Adrenal gland (tissue), 19 donors: ENCODE results near the gene APP. TPM values are rescaled to one million over a fixed set of nuclear protein-coding genes. Genes with fewer than 3 reads are reported as not detected.

Experiments used
- DNase-seq, 7 donors: peaks; one replicate each; pipeline ENCODE4 v3.0.0-alpha.2; 2019 to 2020
- H3K27ac ChIP-seq, 5 donors: fragments of 200-600 bp; sonication (generic) in 4 of 5; 1 replicate in 3 of 5; 2 replicates in 2 of 5; pipeline versions ENCODE4 v1.5.1 to v1.8.0; 2016 to 2020; ENCODE audit warnings: mild to moderate bottlenecking in 1 of 5
- H3K27me3 ChIP-seq: fragments of 200-600 bp; 2 replicates; pipeline ENCODE4 v1.8.0; 2021
- H3K36me3 ChIP-seq, 2 donors: fragments of 200-600 bp; replicated peaks in 1 of 2; 1 replicate in 1 of 2; 2 replicates in 1 of 2; pipeline versions ENCODE4 v1.5.1 to v1.8.0; 2018 to 2022
- H3K4me1 ChIP-seq, 2 donors: fragments of 200-600 bp; replicated peaks in 1 of 2; 1 replicate in 1 of 2; 2 replicates in 1 of 2; pipeline versions ENCODE4 v1.5.1 to v1.8.0; 2018 to 2021
- H3K4me3 ChIP-seq, 4 donors: fragments of 200-600 bp; sonication (generic) in 3 of 4; one replicate each; pipeline ENCODE4 v1.5.1; 2016 to 2018
- H3K9me3 ChIP-seq, 3 donors: fragments of 200-600 bp; sonication (generic) in 1 of 3; replicated peaks in 1 of 3; 1 replicate in 2 of 3; 2 replicates in 1 of 3; pipeline versions ENCODE4 v1.5.1 to v1.8.0; 2016 to 2021
- POLR2A ChIP-seq, 2 donors: fragments of 450-650 bp; IDR thresholded peaks; one replicate each; pipeline ENCODE4 v1.6.1; 2017; ENCODE audit warnings: antibody characterized with exemption in 2 of 2, mild to moderate bottlenecking in 2 of 2, moderate library complexity in 1 of 2
- WGBS, 4 donors: extraction: QIAGEN DNeasy Blood & Tissue Kit in 2 of 4; methylation state at CpG; one replicate each; pipeline versions ENCODE4 v1.1.5 to v1.1.7; 2013 to 2017; 5-methylcytosine and 5-hydroxymethylcytosine counted together
- intact Hi-C, 2 donors: fragments of 100-400 bp; cut with DNase I; formaldehyde crosslinking; loops; one replicate each; pipeline versions ENCODE4 v1.14.1 to v1.15.0; 2022 to 2023
- long read RNA-seq, 10 donors: library from polyadenylated mRNA in 3 of 10; unstranded in 2 of 10; stranded (forward) in 1 of 10; transcript quantifications; one replicate each; pipeline ENCODE4 v2.0.0 and lab custom pipeline, GENCODE V29; 2021 to 2026
- polyA plus RNA-seq, 3 donors: library from polyadenylated mRNA; stranded (reverse); fragments of 200-250 nt in 2 of 3; fragments of 350-450 nt in 1 of 3; fragmentation: Illumina TruSeq in 1 of 3; extraction: RNeasy Lipid Tissue Mini Kit (QIAGEN cat#74804) in 1 of 3; gene quantifications; one replicate each; pipeline ENCODE4 v1.2.3, GENCODE V29; 2013 to 2014
- total RNA-seq, 9 donors: library from RNA; depleted of rRNA in 4 of 9; stranded (reverse); fragments of >200 nt in 4 of 9; fragments of 120-200 nt in 1 of 9; fragmentation: NEBNext Ultra II Directional in 1 of 9; extraction: Animal tissue kit (Norgen Biotek cat#: 25700) in 1 of 9; gene quantifications; one replicate each; pipeline versions ENCODE4 v1.1.0 to v1.2.4, GENCODE V29; 2013 to 2023
- TF ChIP-seq, protein P1 (sequence below), 6 experiments: fragments of 450-650 bp in 4 of 6; fragments of 200-600 bp in 2 of 6; sonication (generic) in 1 of 6; IDR thresholded peaks; 1 replicate in 5 of 6; 2 replicates in 1 of 6; pipeline versions ENCODE4 v1.5.1 to v1.8.0; 2016 to 2021; ENCODE audit warnings: antibody characterized with exemption in 6 of 6, mild to moderate bottlenecking in 2 of 6, moderate library complexity in 1 of 6
- donor health status: healthy with polysubstance abuse.
- donor health status: Bipolar disorder and iron deficiency.
- donor health status: DM: yes; HTN: yes; CAD: no.
- donor health status: DM: no; HTN: no; CAD: no.
- donor health status: DM: no; HTN: no; CAD: no.
- donor health status: DM: yes; HTN: yes; CAD: no.

APP gene
- total RNA-seq (1,000 to 10,000 TPM in 1 of 9 donors, 100 to 1,000 TPM in 8; 479 to 1,079 (median 718) TPM), polyA plus RNA-seq (100 to 1,000 TPM; 161 to 708 (median 434) TPM)
- long read RNA-seq, donor 1, transcript APP-201 (18 exons, 3,467 nt): minor isoform, 32 of 177 reads
- long read RNA-seq, donor 1, transcript APP-204 (17 exons, 3,543 nt): major isoform, 92 of 177 reads
- long read RNA-seq, donor 1, transcript APP-213 (3 exons, 816 nt): minor isoform, 5 of 177 reads
- long read RNA-seq, donor 1, partial matches to known transcripts: 43 of 177 reads
- long read RNA-seq, donor 1, other reads (novel, unspliced or antisense): 0 of 177 reads
- long read RNA-seq, donor 2, transcript APP-204 (17 exons, 3,543 nt): major isoform, 33 of 96 reads
- long read RNA-seq, donor 2, transcript APP-201 (18 exons, 3,467 nt): minor isoform, 13 of 96 reads
- long read RNA-seq, donor 2, partial matches to known transcripts: 42 of 96 reads
- long read RNA-seq, donor 2, other reads (novel, unspliced or antisense): 0 of 96 reads
- long read RNA-seq, donor 3, transcript APP-204 (17 exons, 3,543 nt): major isoform, 45 of 131 reads
- long read RNA-seq, donor 3, transcript APP-201 (18 exons, 3,467 nt): minor isoform, 25 of 131 reads
- long read RNA-seq, donor 3, transcript APP-213 (3 exons, 816 nt): minor isoform, 5 of 131 reads
- long read RNA-seq, donor 3, transcript APP-202 (16 exons, 3,355 nt): minor isoform, 7 of 131 reads
- long read RNA-seq, donor 3, partial matches to known transcripts: 40 of 131 reads
- long read RNA-seq, donor 3, other reads (novel, unspliced or antisense): 5 of 131 reads
- long read RNA-seq, donor 4, partial matches to known transcripts: 5 of 13 reads
- long read RNA-seq, donor 4, other reads (novel, unspliced or antisense): 5 of 13 reads
- long read RNA-seq, donor 5, transcript APP-201 (18 exons, 3,467 nt): minor isoform, 22 of 173 reads
- long read RNA-seq, donor 5, transcript APP-204 (17 exons, 3,543 nt): major isoform, 85 of 173 reads
- long read RNA-seq, donor 5, partial matches to known transcripts: 15 of 173 reads
- long read RNA-seq, donor 5, other reads (novel, unspliced or antisense): 47 of 173 reads
- long read RNA-seq, donor 6, transcript APP-204 (17 exons, 3,543 nt): major isoform, 8 of 31 reads
- long read RNA-seq, donor 6, partial matches to known transcripts: 9 of 31 reads
- long read RNA-seq, donor 6, other reads (novel, unspliced or antisense): 10 of 31 reads
- long read RNA-seq, donor 7, transcript APP-204 (17 exons, 3,543 nt): major isoform, 16 of 54 reads
- long read RNA-seq, donor 7, transcript APP-201 (18 exons, 3,467 nt): minor isoform, 6 of 54 reads
- long read RNA-seq, donor 7, partial matches to known transcripts: 27 of 54 reads
- long read RNA-seq, donor 7, other reads (novel, unspliced or antisense): 0 of 54 reads
- long read RNA-seq, donor 8, transcript APP-204 (17 exons, 3,543 nt): major isoform, 96 of 203 reads
- long read RNA-seq, donor 8, transcript APP-201 (18 exons, 3,467 nt): minor isoform, 35 of 203 reads
- long read RNA-seq, donor 8, partial matches to known transcripts: 63 of 203 reads
- long read RNA-seq, donor 8, other reads (novel, unspliced or antisense): 0 of 203 reads
- long read RNA-seq, donor 9, transcript APP-204 (17 exons, 3,543 nt): major isoform, 27 of 76 reads
- long read RNA-seq, donor 9, transcript APP-201 (18 exons, 3,467 nt): minor isoform, 6 of 76 reads
- long read RNA-seq, donor 9, transcript APP-213 (3 exons, 816 nt): minor isoform, 6 of 76 reads
- long read RNA-seq, donor 9, partial matches to known transcripts: 33 of 76 reads
- long read RNA-seq, donor 9, other reads (novel, unspliced or antisense): 0 of 76 reads
- long read RNA-seq, donor 10, transcript APP-213 (3 exons, 816 nt): minor isoform, 5 of 68 reads
- long read RNA-seq, donor 10, transcript APP-204 (17 exons, 3,543 nt): major isoform, 26 of 68 reads
- long read RNA-seq, donor 10, transcript APP-201 (18 exons, 3,467 nt): minor isoform, 14 of 68 reads
- long read RNA-seq, donor 10, partial matches to known transcripts: 22 of 68 reads
- long read RNA-seq, donor 10, other reads (novel, unspliced or antisense): 0 of 68 reads

DNA sequence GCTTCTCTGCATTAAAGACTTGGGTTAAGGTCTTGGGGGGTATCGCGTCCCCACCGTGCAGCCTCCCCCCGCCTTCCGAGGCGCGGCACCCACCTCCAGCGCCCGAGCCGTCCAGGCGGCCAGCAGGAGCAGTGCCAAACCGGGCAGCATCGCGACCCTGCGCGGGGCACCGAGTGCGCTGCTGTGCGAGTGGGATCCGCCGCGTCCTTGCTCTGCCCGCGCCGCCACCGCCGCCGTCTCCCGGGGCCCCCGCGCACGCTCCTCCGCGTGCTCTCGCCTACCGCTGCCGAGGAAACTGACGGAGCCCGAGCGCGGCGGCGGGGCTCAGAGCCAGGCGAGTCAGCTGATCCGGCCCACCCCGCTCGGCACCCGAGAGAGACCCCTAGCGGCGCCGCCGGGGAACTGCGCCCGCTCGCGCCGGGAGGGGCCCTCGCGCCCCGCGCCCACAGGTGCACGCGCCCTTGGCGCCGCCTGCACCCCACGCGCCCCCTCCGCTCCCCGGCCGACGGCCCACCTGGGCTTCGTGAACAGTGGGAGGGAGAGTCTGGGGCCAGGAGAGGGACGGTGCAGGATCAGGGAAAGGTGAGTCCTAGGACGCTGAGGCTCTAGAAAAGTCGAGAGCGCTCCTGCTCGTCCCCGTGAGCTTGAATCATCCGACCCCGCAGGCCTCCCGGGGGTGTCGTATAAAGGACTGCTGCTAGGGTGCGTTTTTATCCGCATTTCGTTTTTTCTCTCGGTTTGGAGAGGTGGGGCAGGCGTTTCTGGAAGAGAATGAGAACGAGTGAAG, at the start of gene APP:
Gene APP, minus strand, starts transcription at position 300 of the 787 bp plus-strand sequence. Its CDS starts 150 bp downstream, at position 150.
- Histone ChIP-seq H3K27me3 (no peaks in the 10 kb centered on the region), H3K36me3 (no peaks in the 10 kb centered on the region), H3K4me3 (peak within 1 kb of the TSS; percentile 92 to 98 (median 94)), H3K4me1 (peaks cover 14 to 42% of the 10 kb centered on the region in 2 donors), H3K27ac (peak within 1 kb of the TSS; percentile 71 to 98 (median 91)), H3K9me3 (no peaks in the 10 kb centered on the region)
- WGBS, 4 donors: 0 to 1% (median 1%) methylated on average over 17 to 88 of the region's 88 CpGs
- intact Hi-C loops: loop anchor here (10.0 kb wide), 2 partner anchors 286 to 544 kb away; no protein-coding TSS in a partner anchor
- peak; percentile 83 to 92 (median 87) for DNase-seq
- TF ChIP-seq POLR2A (IDR thresholded peaks at IDR 0.05): peak; percentile 84 to 92
- TF ChIP-seq, protein P1, sequence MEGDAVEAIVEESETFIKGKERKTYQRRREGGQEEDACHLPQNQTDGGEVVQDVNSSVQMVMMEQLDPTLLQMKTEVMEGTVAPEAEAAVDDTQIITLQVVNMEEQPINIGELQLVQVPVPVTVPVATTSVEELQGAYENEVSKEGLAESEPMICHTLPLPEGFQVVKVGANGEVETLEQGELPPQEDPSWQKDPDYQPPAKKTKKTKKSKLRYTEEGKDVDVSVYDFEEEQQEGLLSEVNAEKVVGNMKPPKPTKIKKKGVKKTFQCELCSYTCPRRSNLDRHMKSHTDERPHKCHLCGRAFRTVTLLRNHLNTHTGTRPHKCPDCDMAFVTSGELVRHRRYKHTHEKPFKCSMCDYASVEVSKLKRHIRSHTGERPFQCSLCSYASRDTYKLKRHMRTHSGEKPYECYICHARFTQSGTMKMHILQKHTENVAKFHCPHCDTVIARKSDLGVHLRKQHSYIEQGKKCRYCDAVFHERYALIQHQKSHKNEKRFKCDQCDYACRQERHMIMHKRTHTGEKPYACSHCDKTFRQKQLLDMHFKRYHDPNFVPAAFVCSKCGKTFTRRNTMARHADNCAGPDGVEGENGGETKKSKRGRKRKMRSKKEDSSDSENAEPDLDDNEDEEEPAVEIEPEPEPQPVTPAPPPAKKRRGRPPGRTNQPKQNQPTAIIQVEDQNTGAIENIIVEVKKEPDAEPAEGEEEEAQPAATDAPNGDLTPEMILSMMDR (IDR thresholded peaks at IDR 0.05): peak; percentile 34 to 100 (median 70)

DNA sequence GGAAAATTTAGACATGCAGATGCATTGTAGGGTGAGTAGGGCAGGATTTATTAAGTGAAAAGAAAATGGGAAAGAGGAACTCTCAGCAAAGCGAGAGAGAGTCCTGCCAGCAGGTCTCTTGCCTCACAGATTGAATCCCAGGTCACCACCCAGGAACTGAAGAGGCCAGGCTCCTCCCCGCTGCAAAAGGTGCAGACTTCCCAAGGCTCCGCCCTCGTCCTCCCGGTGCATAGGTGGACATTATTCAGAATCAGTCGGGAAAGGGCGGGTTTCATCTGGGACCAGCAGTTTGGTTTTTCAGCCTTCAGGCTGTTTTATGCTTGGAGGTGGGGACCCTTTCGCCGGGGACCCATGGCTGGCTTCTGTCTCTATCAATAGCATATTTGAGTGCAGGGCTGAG, 41.6 kb upstream of the APP start:
- intact Hi-C loops: no loop called here
- Histone ChIP-seq H3K4me3 (no peak overlapping the region), H3K36me3 (no peaks in the 10 kb centered on the region), H3K9me3 (no peaks in the 10 kb centered on the region), H3K27ac (no peak overlapping the region), H3K4me1 (no peaks in the 10 kb centered on the region), H3K27me3 (no peaks in the 10 kb centered on the region)
- TF ChIP-seq, protein P1 (IDR thresholded peaks at IDR 0.05): no peak
- TF ChIP-seq POLR2A (IDR thresholded peaks at IDR 0.05): no peak
- no peak for DNase-seq
- 84 to 90% (median 86%) methylated on average over 7 to 9 of the region's 9 CpGs for WGBS, 4 donors

GRCh38 chr21:26210614-26211013, 40.0 kb upstream of the APP start:
- WGBS, 4 donors: 56 to 86% (median 78%) methylated on average over 3 of the region's 3 CpGs
- TF ChIP-seq, protein P1 (IDR thresholded peaks at IDR 0.05): no peak
- TF ChIP-seq POLR2A (IDR thresholded peaks at IDR 0.05): no peak

More at GRCh38 chr21:26210614-26211013, 40.0 kb upstream of the APP start:
- H3K4me3 ChIP-seq: no peak overlapping the region
- H3K36me3 ChIP-seq: no peaks in the 10 kb centered on the region
- no peak for DNase-seq
- no peak overlapping the region for H3K27ac ChIP-seq
- H3K9me3 ChIP-seq: no peaks in the 10 kb centered on the region
- H3K27me3 ChIP-seq: no peaks in the 10 kb centered on the region
- intact Hi-C loops: no loop called here
- no peaks in the 10 kb centered on the region for H3K4me1 ChIP-seq
